Loucy (cell line): ENCODE measurements around the gene TRMT44.
"Not testable (repeated sequence)": the region's sequence is repeated elsewhere in the genome, so short reads cannot be mapped to it uniquely, and the experiment has no call there.

ENCODE experiments used
- H2AFZ ChIP-seq: fragments of 200-600 bp; sonication (generic); 2 replicates; pipeline ENCODE4 v1.6.0; 2016; ENCODE audit warnings: antibody characterized with exemption, mild to moderate bottlenecking, low read length, moderate library complexity
- H3F3A ChIP-seq: fragments of 200-600 bp; 2 replicates; pipeline ENCODE4 v1.6.0; 2016; ENCODE audit warnings: antibody characterized with exemption, low read depth, mild to moderate bottlenecking
- H3K27me3 ChIP-seq: fragments of 200-600 bp; sonication (generic); 2 replicates; pipeline ENCODE4 v1.6.1; 2014; ENCODE audit warnings: low read length, mild to moderate bottlenecking; ENCODE audit not compliant: insufficient read depth, poor library complexity, severe bottlenecking
- H3K36me3 ChIP-seq: fragments of 200-600 bp; sonication (generic); 2 replicates; pipeline ENCODE4 v1.6.1; 2016; ENCODE audit warnings: low read length; ENCODE audit not compliant: insufficient read depth
- H3K4me1 ChIP-seq: fragments of 200-600 bp; sonication (generic); 2 replicates; pipeline ENCODE4 v1.5.1; 2014; ENCODE audit warnings: low read length, mild to moderate bottlenecking; ENCODE audit not compliant: insufficient read depth, poor library complexity, severe bottlenecking
- H3K4me2 ChIP-seq: fragments of 200-600 bp; sonication (generic); 2 replicates; pipeline ENCODE4 v1.6.0; 2014; ENCODE audit warnings: antibody characterized with exemption, low read length, low read depth, mild to moderate bottlenecking; ENCODE audit not compliant: poor library complexity, severe bottlenecking
- H3K4me3 ChIP-seq: fragments of 200-600 bp; sonication (generic); 2 replicates; pipeline ENCODE4 v1.5.1; 2014; ENCODE audit warnings: low read length, mild to moderate bottlenecking, mixed read lengths; ENCODE audit not compliant: poor library complexity, severe bottlenecking
- H3K79me2 ChIP-seq: fragments of 200-600 bp; sonication (generic); 2 replicates; pipeline ENCODE4 v1.6.1; 2014; ENCODE audit warnings: low read length; ENCODE audit not compliant: insufficient read depth
- H3K9ac ChIP-seq: fragments of 200-600 bp; sonication (generic); 2 replicates; pipeline ENCODE4 v1.6.0; 2014; ENCODE audit warnings: mild to moderate bottlenecking, low read depth, low read length, moderate library complexity; ENCODE audit not compliant: poor library complexity, severe bottlenecking
- H3K9me2 ChIP-seq: fragments of 200-600 bp; sonication (generic); replicated peaks from 2 replicates; pipeline ENCODE4 v1.6.1; 2016; ENCODE audit warnings: low read depth, low read length, mixed read lengths
- H3K9me3 ChIP-seq: fragments of 200-600 bp; sonication (generic); 2 replicates; pipeline ENCODE4 v1.6.1; 2014; ENCODE audit warnings: mild to moderate bottlenecking, antibody characterized with exemption, low read length, low read depth; ENCODE audit not compliant: insufficient read depth
- H4K20me1 ChIP-seq: fragments of 200-600 bp; sonication (generic); 2 replicates; pipeline ENCODE4 v1.6.0; 2014; ENCODE audit warnings: antibody characterized with exemption, low read length, mild to moderate bottlenecking; ENCODE audit not compliant: insufficient read depth, poor library complexity, severe bottlenecking
- EZH2phosphoT487 ChIP-seq: fragments of 200-600 bp; IDR thresholded peaks from 2 replicates; pipeline ENCODE4 v1.6.1; 2018; ENCODE audit warnings: antibody characterized with exemption, mild to moderate bottlenecking, moderate library complexity, borderline replicate concordance
- TF ChIP-seq, protein P1 (sequence below): fragments of 200-600 bp; sonication (generic); conservative IDR thresholded peaks from 2 replicates; pipeline ENCODE4 v1.5.1; 2014; ENCODE audit warnings: mild to moderate bottlenecking, antibody characterized with exemption, low read length

TRMT44 gene

GRCh38 chr4:8488791-8489369 is 48.3 kb downstream of the TRMT44 start:
- Histone ChIP-seq H3K79me2 (no peaks in the 10 kb centered on the region), H3K9me2 (no peaks in the 10 kb centered on the region), H3K4me3 (no peak overlapping the region), H3K4me2 (no peak overlapping the region), H3K27me3 (no peaks in the 10 kb centered on the region), H3F3A (no peaks in the 10 kb centered on the region), H3K9me3 (no peaks in the 10 kb centered on the region), H3K9ac (no peak overlapping the region), H2AFZ (no peak overlapping the region), H3K4me1 (no peaks in the 10 kb centered on the region), H4K20me1 (no peaks in the 10 kb centered on the region), H3K36me3 (no peaks in the 10 kb centered on the region)
- TF ChIP-seq, protein P1, sequence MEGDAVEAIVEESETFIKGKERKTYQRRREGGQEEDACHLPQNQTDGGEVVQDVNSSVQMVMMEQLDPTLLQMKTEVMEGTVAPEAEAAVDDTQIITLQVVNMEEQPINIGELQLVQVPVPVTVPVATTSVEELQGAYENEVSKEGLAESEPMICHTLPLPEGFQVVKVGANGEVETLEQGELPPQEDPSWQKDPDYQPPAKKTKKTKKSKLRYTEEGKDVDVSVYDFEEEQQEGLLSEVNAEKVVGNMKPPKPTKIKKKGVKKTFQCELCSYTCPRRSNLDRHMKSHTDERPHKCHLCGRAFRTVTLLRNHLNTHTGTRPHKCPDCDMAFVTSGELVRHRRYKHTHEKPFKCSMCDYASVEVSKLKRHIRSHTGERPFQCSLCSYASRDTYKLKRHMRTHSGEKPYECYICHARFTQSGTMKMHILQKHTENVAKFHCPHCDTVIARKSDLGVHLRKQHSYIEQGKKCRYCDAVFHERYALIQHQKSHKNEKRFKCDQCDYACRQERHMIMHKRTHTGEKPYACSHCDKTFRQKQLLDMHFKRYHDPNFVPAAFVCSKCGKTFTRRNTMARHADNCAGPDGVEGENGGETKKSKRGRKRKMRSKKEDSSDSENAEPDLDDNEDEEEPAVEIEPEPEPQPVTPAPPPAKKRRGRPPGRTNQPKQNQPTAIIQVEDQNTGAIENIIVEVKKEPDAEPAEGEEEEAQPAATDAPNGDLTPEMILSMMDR = no peak
- TF ChIP-seq EZH2phosphoT487 = no peak

DNA sequence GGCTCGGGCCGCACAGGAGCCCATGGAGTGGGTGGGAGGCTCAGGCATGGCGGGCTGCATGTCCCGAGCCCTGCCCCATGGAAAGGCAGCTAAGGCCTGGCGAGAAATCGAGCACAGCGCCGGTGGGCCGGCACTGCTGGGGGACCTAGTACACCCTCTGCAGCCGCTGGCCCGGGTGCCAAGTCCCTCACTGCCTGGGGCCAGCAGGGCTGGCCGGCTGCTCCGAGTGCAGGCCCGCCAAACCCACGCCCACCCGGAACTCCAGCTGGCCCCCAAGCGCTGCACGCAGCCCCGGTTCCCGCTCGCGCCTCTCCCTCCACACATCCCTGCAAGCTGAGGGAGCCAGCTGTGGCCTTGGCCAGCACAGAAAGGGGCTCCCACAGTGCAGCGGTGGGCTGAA is 50.9 kb downstream of the TRMT44 start:
- not testable (repeated sequence) for H2AFZ ChIP-seq, H4K20me1 ChIP-seq

DNA sequence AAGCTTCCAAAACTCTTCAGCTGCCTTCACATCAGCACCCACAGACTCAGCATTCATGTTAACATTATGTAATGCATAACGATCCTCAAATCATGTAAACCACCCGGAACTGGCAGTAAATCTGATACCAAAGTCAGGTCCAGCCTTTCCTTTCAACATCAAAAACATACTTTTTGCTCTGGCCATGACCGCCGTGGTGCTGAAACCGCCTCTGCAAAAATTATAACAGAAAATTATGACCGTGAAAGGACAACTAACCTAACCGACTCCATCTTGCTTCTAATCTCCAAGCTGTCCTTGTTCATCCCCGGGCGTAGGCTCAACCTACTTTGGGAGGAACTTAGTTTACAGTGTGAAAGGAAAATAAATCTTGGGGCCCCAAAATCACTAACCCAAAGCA is 51.6 kb downstream of the TRMT44 start:
- Histone ChIP-seq H3K79me2 (no peaks in the 10 kb centered on the region), H3K4me2 (no peak overlapping the region), H3F3A (no peaks in the 10 kb centered on the region), H2AFZ (no peak overlapping the region), H3K27me3 (no peaks in the 10 kb centered on the region), H3K36me3 (no peaks in the 10 kb centered on the region), H4K20me1 (no peaks in the 10 kb centered on the region), H3K9me3 (peaks cover 4% of the 10 kb centered on the region; the same call in 1 of the 2 replicates), H3K9ac (no peak overlapping the region), H3K4me1 (no peaks in the 10 kb centered on the region), H3K4me3 (no peak overlapping the region), H3K9me2 (no peaks in the 10 kb centered on the region)
- TF ChIP-seq, protein P1 = no peak
- no peak for TF ChIP-seq EZH2phosphoT487

More for the DNA sequence above, 50.9 kb downstream of the TRMT44 start:
- H3K4me2 ChIP-seq, H3K79me2 ChIP-seq, H3K9ac ChIP-seq, H3K9me2 ChIP-seq, H3K36me3 ChIP-seq, H3K4me3 ChIP-seq, H3K9me3 ChIP-seq, H3F3A ChIP-seq, H3K27me3 ChIP-seq, H3K4me1 ChIP-seq: not testable (repeated sequence)

GRCh38 chr4:8493484-8493883 is 52.9 kb downstream of the TRMT44 start:
- no peaks in the 10 kb centered on the region for H3K27me3 ChIP-seq
- TF ChIP-seq, protein P1 = no peak
- no peak for TF ChIP-seq EZH2phosphoT487
- no peaks in the 10 kb centered on the region for H3K4me1 ChIP-seq
- H3F3A ChIP-seq = no peaks in the 10 kb centered on the region
- H3K9me3 ChIP-seq = peaks cover 4% of the 10 kb centered on the region; the same call in 1 of the 2 replicates
- no peaks in the 10 kb centered on the region for H3K9me2 ChIP-seq
- H4K20me1 ChIP-seq = no peaks in the 10 kb centered on the region
- H3K79me2 ChIP-seq = no peaks in the 10 kb centered on the region
- no peaks in the 10 kb centered on the region for H3K36me3 ChIP-seq
- H3K4me2 ChIP-seq = no peak overlapping the region
- no peak overlapping the region for H3K9ac ChIP-seq
- no peak overlapping the region for H2AFZ ChIP-seq
- H3K4me3 ChIP-seq = no peak overlapping the region
